ENCODE data around the gene PCSK2.

PCSK2 gene

GRCh38 chr20:17406051-17406590, 179.3 kb downstream of the PCSK2 start:
- no peak for DNase-seq

- DNase-seq: no peak
These were observed 180.7 kb downstream of the PCSK2 start for GRCh38 chr20:17407550-17407949.

- DNase-seq: no peak
These were observed 190.4 kb downstream of the PCSK2 start for GRCh38 chr20:17417225-17417624.

GRCh38 chr20:17418737-17419136, 191.9 kb downstream of the PCSK2 start:
- DNase-seq: no peak

- no peak for DNase-seq
These were observed 192.7 kb downstream of the PCSK2 start for GRCh38 chr20:17419479-17420041.

- no peak for DNase-seq
These were observed 194.7 kb downstream of the PCSK2 start for GRCh38 chr20:17421493-17421892.

GRCh38 chr20:17423782-17424181, 196.9 kb downstream of the PCSK2 start:
- DNase-seq: no peak

GRCh38 chr20:17427638-17428037, 200.8 kb downstream of the PCSK2 start:
- no peak for DNase-seq

GRCh38 chr20:17430125-17430950, 203.5 kb downstream of the PCSK2 start:
- no peak for DNase-seq

GRCh38 chr20:17431621-17432364, 205.0 kb downstream of the PCSK2 start:
- peak; percentile 2 to 16 (median 6) for DNase-seq

- no peak for DNase-seq
These were observed 209.8 kb downstream of the PCSK2 start for GRCh38 chr20:17436664-17437063.

GRCh38 chr20:17437251-17437650, 210.4 kb downstream of the PCSK2 start:
- no peak for DNase-seq

- DNase-seq: no peak
These were observed 211.7 kb downstream of the PCSK2 start for GRCh38 chr20:17438436-17439039.

GRCh38 chr20:17439616-17440296, 212.9 kb downstream of the PCSK2 start:
- no peak for DNase-seq

- no peak for DNase-seq
These were observed 214.9 kb downstream of the PCSK2 start for GRCh38 chr20:17441745-17442144.

- no peak for DNase-seq
These were observed 215.7 kb downstream of the PCSK2 start for GRCh38 chr20:17442588-17442987.

- DNase-seq: no peak
These were observed 216.5 kb downstream of the PCSK2 start for GRCh38 chr20:17443131-17443858.

- DNase-seq: no peak
These were observed 217.3 kb downstream of the PCSK2 start for GRCh38 chr20:17444091-17444490.

- DNase-seq: no peak
These were observed 218.7 kb downstream of the PCSK2 start for GRCh38 chr20:17445543-17445942.

- no peak for DNase-seq
These were observed 219.3 kb downstream of the PCSK2 start for GRCh38 chr20:17446171-17446570.

- DNase-seq: no peak
These were observed 221.2 kb downstream of the PCSK2 start for GRCh38 chr20:17448071-17448470.

GRCh38 chr20:17449031-17449430, 222.2 kb downstream of the PCSK2 start:
- no peak for DNase-seq

All from activated CD4-positive, CD25-positive, alpha-beta regulatory T cell (primary cell).